DMS 273 (cell line): ENCODE results near the gene ZNF236.
"Not testable (repeated sequence)": the region's sequence is repeated elsewhere in the genome, so short reads cannot be mapped to it uniquely, and the experiment has no call there.

Experiments
- DNase-seq: peaks from one replicate; lab custom pipeline; 2025; ENCODE audit not compliant: unreplicated experiment; lab: John Stamatoyannopoulos, UW

ZNF236 gene

GRCh38 chr18:76985156-76985950 lies 163.0 kb downstream of the ZNF236 start:
- no peak for DNase-seq

DNA sequence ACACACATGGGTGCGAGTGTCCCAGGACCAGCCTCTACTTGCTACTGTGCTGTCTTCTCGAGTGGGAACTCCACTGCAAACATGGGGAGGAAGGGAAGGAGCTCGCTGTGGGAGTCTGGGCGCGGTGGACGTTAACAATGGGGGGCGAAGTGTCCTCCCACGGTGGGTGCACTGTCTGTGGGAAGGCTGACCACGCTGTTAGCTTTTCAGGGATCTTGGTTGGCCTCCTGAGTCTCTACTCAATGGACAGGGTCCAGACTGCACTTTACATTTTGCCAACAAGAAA lies 163.5 kb downstream of the ZNF236 start:
- DNase-seq: no peak

GRCh38 chr18:76986406-76986805 lies 164.0 kb downstream of the ZNF236 start:
- peak; percentile 11 for DNase-seq

GRCh38 chr18:76988031-76988826 lies 165.9 kb downstream of the ZNF236 start:
- no peak for DNase-seq

GRCh38 chr18:76988827-76989646 lies 166.7 kb downstream of the ZNF236 start:
- no peak for DNase-seq

GRCh38 chr18:76989647-76990190 lies 167.4 kb downstream of the ZNF236 start:
- no peak for DNase-seq

GRCh38 chr18:76990343-76991020 lies 168.1 kb downstream of the ZNF236 start:
- DNase-seq: not testable (repeated sequence)

DNA sequence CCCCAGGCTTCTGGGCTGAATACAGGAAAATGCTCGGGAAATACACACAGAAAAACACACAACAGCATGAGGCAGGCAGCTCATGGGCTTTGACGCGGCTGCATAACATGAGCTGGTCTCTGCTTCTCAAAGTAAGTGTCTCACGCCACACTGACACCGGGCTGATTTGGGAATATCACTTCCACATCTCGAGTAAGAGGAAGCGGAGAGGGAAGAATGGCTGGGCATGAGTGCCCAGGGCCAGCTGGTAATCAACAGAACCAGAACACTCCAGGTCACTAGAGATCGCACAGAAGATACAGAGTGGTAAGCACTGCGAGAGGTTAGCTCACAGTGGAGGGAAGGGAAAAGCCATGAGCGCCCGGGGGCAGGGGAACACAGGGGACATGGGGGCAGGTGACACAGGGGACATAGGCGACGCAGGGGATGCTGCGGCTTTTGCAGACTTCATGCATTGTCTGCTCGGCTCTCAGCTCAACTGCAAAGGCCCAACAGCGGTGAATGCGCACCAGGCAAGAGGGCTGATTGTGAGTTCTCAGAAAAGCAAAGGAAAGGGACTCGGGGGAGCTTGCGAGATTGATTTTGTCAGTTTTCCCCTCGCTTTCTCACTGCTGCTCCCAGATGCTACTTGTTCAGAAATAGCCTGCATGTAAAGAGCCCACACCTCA lies 168.8 kb downstream of the ZNF236 start:
- no peak for DNase-seq

DNA sequence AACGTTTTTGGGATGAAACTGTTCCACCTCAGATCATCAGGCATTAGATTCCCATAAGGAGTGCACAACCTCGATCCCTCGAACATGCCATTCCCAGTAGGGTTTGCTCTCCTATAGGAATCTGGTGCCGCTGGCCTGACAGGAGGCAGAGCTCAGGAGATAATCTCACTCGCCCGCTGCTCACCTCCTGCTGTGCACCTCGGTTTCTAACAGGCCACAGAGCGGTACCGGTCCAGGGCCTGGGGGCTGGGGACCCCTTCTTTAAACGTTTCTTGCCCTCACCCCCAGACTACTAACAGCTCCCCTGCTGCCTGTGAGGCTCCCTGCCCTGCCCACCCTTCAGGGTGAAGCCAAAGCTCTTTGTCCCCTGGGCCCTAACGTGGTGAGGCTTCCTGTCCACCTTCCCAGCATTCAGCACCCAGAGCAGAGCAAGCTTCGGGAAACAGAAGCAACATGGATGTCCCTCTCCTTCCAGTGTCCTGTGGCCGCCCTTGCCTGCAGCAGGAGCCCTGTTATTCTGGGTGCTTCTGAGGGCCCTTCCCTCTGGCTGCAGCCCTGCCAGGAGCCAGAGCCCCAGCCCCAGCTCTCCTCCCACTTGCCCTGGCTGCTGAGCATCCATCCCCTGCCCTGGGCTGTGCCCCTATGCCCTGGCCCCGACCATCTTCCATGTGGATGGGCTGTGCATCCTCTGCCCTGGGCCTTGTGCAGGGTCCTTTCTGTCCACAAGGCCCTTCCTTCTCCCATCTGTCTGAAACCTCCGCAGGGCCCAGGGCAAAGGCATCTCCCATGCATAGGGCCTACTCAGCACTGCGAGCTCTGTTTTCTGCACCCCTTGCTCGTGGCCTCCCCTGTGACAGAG lies 170.1 kb downstream of the ZNF236 start:
- no peak for DNase-seq

DNA sequence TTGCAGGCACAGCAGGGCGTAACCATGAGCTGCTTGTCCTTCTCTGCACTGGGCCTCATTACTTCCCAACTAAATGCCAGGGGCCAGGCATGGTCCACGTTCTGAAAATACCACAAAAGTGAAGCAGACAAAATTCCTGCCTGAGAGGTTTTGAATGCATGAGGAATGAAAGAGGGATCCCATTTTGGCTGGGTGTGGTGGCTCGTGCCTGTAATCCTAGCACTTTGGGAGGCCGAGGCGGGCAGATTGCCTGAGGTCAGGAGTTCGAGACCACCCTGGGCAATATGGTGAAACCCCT lies 170.7 kb downstream of the ZNF236 start:
- no peak for DNase-seq

DNA sequence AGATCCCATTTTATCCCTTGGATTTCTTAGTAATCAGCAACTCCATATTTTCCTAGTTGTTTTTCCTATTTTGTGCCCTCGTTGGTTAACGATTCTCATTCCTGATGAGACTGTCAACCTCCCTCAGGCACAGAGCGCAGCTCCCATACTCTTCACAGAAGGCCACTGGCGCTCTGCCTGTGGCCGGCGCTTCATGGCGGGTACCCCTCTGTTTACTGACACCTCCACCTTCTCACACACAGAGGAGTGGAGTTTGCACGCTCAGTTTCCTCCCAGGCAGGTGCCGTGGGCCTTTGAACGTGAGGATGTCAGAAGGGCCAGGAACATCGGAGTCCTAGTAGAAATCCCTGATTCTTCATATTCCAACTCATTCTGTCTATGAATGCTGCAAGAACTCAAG lies 171.2 kb downstream of the ZNF236 start:
- no peak for DNase-seq

GRCh38 chr18:76994086-76994654 lies 171.8 kb downstream of the ZNF236 start:
- DNase-seq: no peak

- no peak for DNase-seq
These were observed 173.5 kb downstream of the ZNF236 start for GRCh38 chr18:76995896-76996295.

GRCh38 chr18:76996429-76996828 lies 174.1 kb downstream of the ZNF236 start:
- no peak for DNase-seq

DNA sequence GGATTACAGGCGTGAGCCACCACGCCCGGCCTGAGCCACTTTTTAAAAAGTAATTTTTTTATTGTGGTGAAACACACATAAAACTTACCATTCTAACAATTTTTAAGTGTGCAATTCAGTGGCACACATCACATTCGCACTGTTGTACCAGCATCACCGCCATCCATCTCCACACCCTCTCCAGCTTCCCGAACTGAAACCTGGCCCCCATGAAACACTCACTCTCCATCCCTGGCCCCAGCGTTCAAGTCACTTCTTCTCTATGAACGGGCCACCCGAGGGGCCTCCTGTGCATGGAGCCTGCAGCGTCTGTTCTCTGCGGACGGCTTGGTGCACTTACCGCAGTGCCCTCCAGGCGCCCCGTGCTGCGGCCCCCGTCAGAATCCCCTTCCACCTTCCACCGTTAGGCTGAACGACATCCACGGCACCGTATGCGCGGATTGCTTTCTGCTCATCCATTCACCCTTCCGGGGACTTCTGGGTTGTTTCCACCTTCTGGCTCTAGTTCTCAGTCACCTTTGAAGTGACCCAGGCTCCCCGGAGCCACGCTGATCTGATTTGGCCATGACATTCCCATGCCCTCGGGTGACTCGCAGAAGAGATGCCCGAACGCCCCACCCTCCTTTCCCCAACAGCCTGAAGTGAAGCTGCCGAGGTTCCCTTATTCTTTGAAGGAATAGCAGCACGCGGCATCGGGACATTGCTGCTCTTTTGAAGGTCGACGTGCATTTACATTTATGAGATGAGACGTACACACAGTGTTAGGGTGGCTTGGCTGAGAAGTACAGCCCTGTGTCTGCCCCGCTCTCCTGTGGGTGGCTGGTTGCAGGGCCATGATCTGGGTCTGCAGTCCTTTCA lies 175.8 kb downstream of the ZNF236 start:
- no peak for DNase-seq

- no peak for DNase-seq
These were observed 176.7 kb downstream of the ZNF236 start for GRCh38 chr18:76999077-76999476.

DNA sequence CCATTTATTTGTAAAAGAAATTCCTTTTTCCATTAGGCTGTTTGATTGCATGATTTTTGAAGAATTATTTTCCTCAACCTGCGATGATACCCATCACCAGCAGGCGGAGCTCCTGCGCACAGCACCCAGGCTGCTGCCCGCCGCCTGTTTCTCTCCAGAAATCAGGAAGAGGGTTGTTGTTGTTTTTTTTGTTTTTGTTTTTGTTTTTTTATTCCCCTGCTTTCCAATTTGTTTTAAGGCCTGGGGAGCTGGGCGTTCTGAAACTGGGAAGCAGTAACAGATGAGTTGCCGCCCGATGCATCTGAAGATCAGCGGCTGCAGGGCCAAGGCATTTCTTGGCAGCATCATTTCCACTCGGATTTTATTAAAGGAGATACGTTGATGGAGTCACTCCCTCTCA lies 178.2 kb downstream of the ZNF236 start:
- peak; percentile 66 for DNase-seq

DNA sequence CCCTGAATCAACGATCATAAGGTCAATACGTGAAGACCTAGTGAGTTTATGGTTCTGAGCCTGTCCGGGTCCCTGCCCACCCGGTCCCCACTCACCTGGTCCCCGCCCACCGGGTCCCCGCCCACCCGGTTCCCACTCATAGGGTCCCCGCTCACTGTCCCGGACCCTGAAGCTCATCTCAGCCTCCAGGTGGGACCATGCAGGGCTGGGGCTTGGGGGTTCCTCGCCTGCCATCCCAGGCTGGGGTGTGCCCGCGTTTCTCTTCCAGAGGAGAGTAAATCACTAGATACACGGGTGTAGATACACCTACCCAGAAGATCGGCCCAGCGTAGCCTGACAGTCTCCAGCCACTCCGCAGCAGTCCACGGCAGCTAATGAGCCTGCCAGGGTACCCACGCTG lies 178.7 kb downstream of the ZNF236 start:
- DNase-seq: no peak
